ENCODE results near the gene CORIN.
A peak's percentile ranks its signal among the peaks of the same experiment; 100 is the strongest.

The CORIN gene

GRCh38 chr4:47837094-47837907 is 566 bp downstream of the CORIN start:
- Histone ChIP-seq H3K9ac (ENCODE audit: low read depth, low read length) (peak overlapping the region; percentile 69), H3K4me1 (ENCODE audit: insufficient read depth, low read length) (peaks cover 29% of the 10 kb centered on the region), H3K36me3 (ENCODE audit: insufficient read depth, low read length) (peaks cover 1% of the 10 kb centered on the region; the same call in 1 of the 2 replicates), H3K4me2 (ENCODE audit: insufficient read depth, low read length) (peak overlapping the region; percentile 100), H3K27me3 (ENCODE audit: insufficient read depth, low read length, poor library complexity) (peaks cover 9% of the 10 kb centered on the region), H3K79me2 (ENCODE audit: insufficient read depth, low read length) (no peaks in the 10 kb centered on the region), H3K4me3 (ENCODE audit: low read depth in 1 of 2, low read length in 2 of 2) (peak overlapping the region; percentile 38 to 84; a peak in 3 of 4 replicates), H3K27ac (ENCODE audit: low read length) (no peak overlapping the region; the same call in 1 of the 2 replicates), H4K20me1 (ENCODE audit: insufficient read depth, low read length) (peaks cover 4% of the 10 kb centered on the region), H2AFZ (ENCODE audit: low read depth, low read length) (peak overlapping the region; percentile 95), H3K9me3 (ENCODE audit: insufficient read depth, low read length, severe bottlenecking) (no peaks in the 10 kb centered on the region)
- DNase-seq (peak; percentile 65), ATAC-seq (ENCODE audit: insufficient read depth, low read depth) (peak; percentile 80)
- TF ChIP-seq EZH2 (IDR thresholded peaks at IDR 0.05; ENCODE audit: borderline replicate concordance, low read depth, low read length, severe bottlenecking) (peak; percentile 58), CTCF (IDR thresholded peaks at IDR 0.05; ENCODE audit: borderline replicate concordance, extremely low read depth, low read length, poor library complexity, severe bottlenecking) (no peak)

GRCh38 chr4:47836641-47837093 is 1.2 kb downstream of the CORIN start:
- Histone ChIP-seq H4K20me1 (ENCODE audit: insufficient read depth, low read length) (peaks cover 4% of the 10 kb centered on the region), H3K4me3 (ENCODE audit: low read depth in 1 of 2, low read length in 2 of 2) (peak overlapping the region; percentile 38 to 84; a peak in 3 of 4 replicates), H2AFZ (ENCODE audit: low read depth, low read length) (peak overlapping the region; percentile 95), H3K9me3 (ENCODE audit: insufficient read depth, low read length, severe bottlenecking) (no peaks in the 10 kb centered on the region), H3K79me2 (ENCODE audit: insufficient read depth, low read length) (no peaks in the 10 kb centered on the region), H3K9ac (ENCODE audit: low read depth, low read length) (peak overlapping the region; percentile 69), H3K27me3 (ENCODE audit: insufficient read depth, low read length, poor library complexity) (peaks cover 9% of the 10 kb centered on the region), H3K36me3 (ENCODE audit: insufficient read depth, low read length) (no peaks in the 10 kb centered on the region), H3K27ac (ENCODE audit: low read length) (no peak overlapping the region; the same call in 1 of the 2 replicates), H3K4me2 (ENCODE audit: insufficient read depth, low read length) (peak overlapping the region; percentile 100), H3K4me1 (ENCODE audit: insufficient read depth, low read length) (peaks cover 29% of the 10 kb centered on the region)
- peak; percentile 92 for ATAC-seq (ENCODE audit: insufficient read depth, low read depth)
- peak; percentile 78 for DNase-seq
- TF ChIP-seq CTCF (IDR thresholded peaks at IDR 0.05; ENCODE audit: borderline replicate concordance, extremely low read depth, low read length, poor library complexity, severe bottlenecking), result peak; percentile 85
- TF ChIP-seq EZH2 (IDR thresholded peaks at IDR 0.05; ENCODE audit: borderline replicate concordance, low read depth, low read length, severe bottlenecking), result no peak

- TF ChIP-seq EZH2 (IDR thresholded peaks at IDR 0.05; ENCODE audit: borderline replicate concordance, low read depth, low read length, severe bottlenecking) (no peak), CTCF (IDR thresholded peaks at IDR 0.05; ENCODE audit: borderline replicate concordance, extremely low read depth, low read length, poor library complexity, severe bottlenecking) (no peak)
- H2AFZ ChIP-seq (ENCODE audit: low read depth, low read length), result peak overlapping the region; percentile 95; the same call in 1 of the 2 replicates
- peaks cover 4% of the 10 kb centered on the region for H4K20me1 ChIP-seq (ENCODE audit: insufficient read depth, low read length)
- H3K79me2 ChIP-seq (ENCODE audit: insufficient read depth, low read length), result no peaks in the 10 kb centered on the region
- peak overlapping the region in 1 of 2 experiments; percentile 84; a peak in 2 of 4 replicates for H3K4me3 ChIP-seq (ENCODE audit: low read depth in 1 of 2, low read length in 2 of 2)
- peaks cover 29% of the 10 kb centered on the region for H3K4me1 ChIP-seq (ENCODE audit: insufficient read depth, low read length)
- no peak for DNase-seq
- H3K27ac ChIP-seq (ENCODE audit: low read length), result no peak overlapping the region
- no peak for ATAC-seq (ENCODE audit: insufficient read depth, low read depth)
- H3K4me2 ChIP-seq (ENCODE audit: insufficient read depth, low read length), result peak overlapping the region; percentile 100
- no peak overlapping the region; the same call in 1 of the 2 replicates for H3K9ac ChIP-seq (ENCODE audit: low read depth, low read length)
- H3K36me3 ChIP-seq (ENCODE audit: insufficient read depth, low read length), result no peaks in the 10 kb centered on the region
- H3K27me3 ChIP-seq (ENCODE audit: insufficient read depth, low read length, poor library complexity), result peaks cover 9% of the 10 kb centered on the region
- H3K9me3 ChIP-seq (ENCODE audit: insufficient read depth, low read length, severe bottlenecking), result no peaks in the 10 kb centered on the region
These were observed 2.4 kb downstream of the CORIN start for GRCh38 chr4:47835494-47835893.

Measured in DND-41 (cell line).